CD4-positive, alpha-beta memory T cell (primary cell): ENCODE results near the gene PRKAB1. TPM values are rescaled to one million over a fixed set of nuclear protein-coding genes. Genes with fewer than 3 reads are reported as not detected.
A peak's percentile ranks its signal among the peaks of the same experiment; 100 is the strongest.
"Not testable (repeated sequence)": the region's sequence is repeated elsewhere in the genome, so short reads cannot be mapped to it uniquely, and the experiment has no call there.

ENCODE experiments used
- CTCF ChIA-PET: fragments of 350-600 bp; sonication (Branson Sonifier 250); formaldehyde crosslinking; loops from one replicate; lab custom pipeline; 2021; ENCODE audit warnings: inconsistent platforms; ENCODE audit not compliant: partially characterized antibody; lab: Charles Lee
- POLR2A ChIA-PET: fragments of 350-600 bp; sonication (Branson Sonifier 250); formaldehyde crosslinking; loops from one replicate; lab custom pipeline; 2021; ENCODE audit not compliant: partially characterized antibody; lab: Charles Lee
- DNase-seq, 5 donors: peaks; one replicate each; pipeline versions ENCODE4 v3.0.0 to v3.0.0-alpha.2; 2020 to 2022; ENCODE audit warnings: mixed read lengths in 1 of 5
- H3K27ac ChIP-seq: one replicate; pipeline ENCODE4 v1.7.0; 2013; ENCODE audit warnings: low read depth, low read length
- H3K27me3 ChIP-seq: 2 replicates; pipeline ENCODE4 v1.7.0; 2013; ENCODE audit warnings: mild to moderate bottlenecking, low read length, moderate library complexity; ENCODE audit not compliant: insufficient read depth
- H3K36me3 ChIP-seq: 2 replicates; pipeline ENCODE4 v1.7.0; 2013; ENCODE audit warnings: mild to moderate bottlenecking, low read length, moderate library complexity; ENCODE audit not compliant: insufficient read depth
- H3K4me1 ChIP-seq: 2 replicates; pipeline ENCODE4 v1.7.0; 2013; ENCODE audit warnings: mild to moderate bottlenecking, low read length, moderate library complexity; ENCODE audit not compliant: insufficient read depth
- H3K4me3 ChIP-seq, 2 donors: one replicate each; pipeline ENCODE4 v1.7.0; 2013; ENCODE audit warnings: low read length in 2 of 2, mild to moderate bottlenecking in 1 of 2
- H3K9me3 ChIP-seq, 2 donors: one replicate each; pipeline ENCODE4 v1.7.0; 2013; ENCODE audit warnings: low read length in 2 of 2, control low read depth in 1 of 2; ENCODE audit not compliant: control insufficient read depth in 1 of 2
- H3K27ac Mint-ChIP-seq, 7 donors: one replicate each; pipeline ENCODE4 v1.8.0; 2020 to 2021; ENCODE audit warnings: mixed read lengths in 7 of 7, mild to moderate bottlenecking in 6 of 7, inconsistent platforms in 3 of 7, moderate library complexity in 3 of 7
- H3K27me3 Mint-ChIP-seq, 2 donors: one replicate each; pipeline ENCODE4 v1.8.0; 2020 to 2021; ENCODE audit warnings: mixed read lengths in 2 of 2
- H3K36me3 Mint-ChIP-seq, 2 donors: one replicate each; pipeline ENCODE4 v1.8.0; 2020 to 2021; ENCODE audit warnings: mixed read lengths in 2 of 2, inconsistent platforms in 1 of 2, mild to moderate bottlenecking in 1 of 2
- H3K4me1 Mint-ChIP-seq, 4 donors: one replicate each; pipeline ENCODE4 v1.8.0; 2020 to 2021; ENCODE audit warnings: mixed read lengths in 4 of 4, mild to moderate bottlenecking in 1 of 4
- H3K4me3 Mint-ChIP-seq, 8 donors: one replicate each; pipeline ENCODE4 v1.8.0; 2020 to 2021; ENCODE audit warnings: mixed read lengths in 8 of 8, mild to moderate bottlenecking in 7 of 8, moderate library complexity in 6 of 8, inconsistent platforms in 3 of 8
- H3K9me3 Mint-ChIP-seq, 8 donors: one replicate each; pipeline ENCODE4 v1.8.0; 2020 to 2021; ENCODE audit warnings: mixed read lengths in 8 of 8, mild to moderate bottlenecking in 5 of 8, inconsistent platforms in 3 of 8, moderate library complexity in 1 of 8
- intact Hi-C: fragments of 100-400 bp; cut with micrococcal nuclease; formaldehyde crosslinking; loops from one replicate; pipeline ENCODE4 v1.15.1; 2023
- polyA plus RNA-seq, 2 donors: library from polyadenylated mRNA; unstranded; fragments of 300-500 nt; fragmentation: Illumina TruSeq; gene quantifications; one replicate each; pipeline ENCODE4 v1.2.3, GENCODE V29; 2021
- total RNA-seq, 2 experiments: library from RNA; stranded (reverse); gene quantifications; one replicate each; pipeline ENCODE4 v1.2.3, GENCODE V29; 2021

Gene PRKAB1
- total and polyA plus RNA-seq, 4 experiments from 2014 or later: 41.7 to 59.3 (median 45.5) TPM

DNA sequence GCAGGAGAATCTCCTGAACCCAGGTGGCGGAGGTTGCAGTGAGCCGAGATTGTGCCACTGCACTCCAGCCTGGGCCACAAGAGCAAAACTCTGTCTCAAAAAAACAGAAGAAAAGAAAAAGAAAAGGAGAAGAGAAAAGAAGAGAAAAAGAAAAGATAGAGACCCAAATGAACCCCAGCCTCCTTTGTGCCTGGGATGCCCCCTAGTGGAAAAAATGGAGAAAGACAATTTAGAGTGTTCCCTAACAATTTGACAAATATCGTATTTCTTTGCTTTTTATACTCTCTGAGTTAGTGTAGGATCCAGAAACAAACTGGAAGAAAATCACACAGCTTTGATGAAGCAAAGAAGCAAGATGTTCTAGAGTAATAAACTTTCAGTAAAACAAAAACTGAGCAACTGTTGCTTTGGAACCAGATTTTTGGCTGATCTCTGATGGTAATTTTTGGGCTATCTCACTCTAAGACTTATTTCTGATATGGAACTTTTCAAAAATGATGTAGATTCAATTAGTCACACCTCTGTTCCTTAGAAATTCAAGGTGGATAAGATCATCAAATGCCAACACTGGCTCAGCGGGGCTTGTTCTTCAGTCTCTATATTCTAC, 18.6 kb upstream of the PRKAB1 start:
- no peaks in the 10 kb centered on the region for H3K27me3 ChIP-seq
- H3K36me3 ChIP-seq: no peaks in the 10 kb centered on the region
- Mint-ChIP-seq H3K4me3 (no peak overlapping the region), H3K27ac (no peak overlapping the region), H3K36me3 (peaks cover 4% of the 10 kb centered on the region in 2 donors), H3K9me3 (peaks cover 0 to 24% (median 18%) of the 10 kb centered on the region in 8 donors), H3K27me3 (peaks cover 5 to 6% of the 10 kb centered on the region in 2 donors), H3K4me1 (no peaks in the 10 kb centered on the region)
- DNase-seq: peak in 1 of 5 donors; percentile 11
- peaks cover 0 to 6% of the 10 kb centered on the region in 2 donors for H3K9me3 ChIP-seq
- H3K4me3 ChIP-seq: no peak overlapping the region
- ChIA-PET POLR2A (no interaction called here), CTCF (interaction anchor here (0.7 to 3.2 kb wide), 6 partner anchors 9 to 1466 kb away, joined by 3 to 22 read pairs (median 7); partner anchors contain the start of gene PRKAB1)
- intact Hi-C loops: no loop called here
- no peaks in the 10 kb centered on the region for H3K4me1 ChIP-seq
- no peak overlapping the region for H3K27ac ChIP-seq

DNA sequence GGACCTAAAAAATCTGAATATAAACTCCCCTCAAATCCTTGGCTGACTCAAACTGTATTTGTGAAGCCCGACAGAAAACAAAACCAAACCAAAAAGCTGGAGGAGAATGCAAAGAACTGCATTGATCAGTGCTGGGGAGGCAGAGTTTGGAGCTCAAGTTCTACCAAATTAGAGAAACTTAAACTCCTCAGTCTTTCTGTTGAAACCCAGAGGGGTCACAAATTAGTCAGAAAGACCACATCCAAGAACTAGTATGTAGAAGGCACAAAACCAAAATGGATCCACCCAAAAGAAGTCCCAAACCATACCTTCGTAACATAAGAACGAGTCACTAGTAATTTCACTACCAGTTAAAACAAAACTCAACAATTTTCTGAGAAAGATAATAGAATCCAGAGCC, 15.3 kb upstream of the PRKAB1 start:
- Histone ChIP-seq H3K4me1 (no peaks in the 10 kb centered on the region), H3K4me3 (no peak overlapping the region), H3K27me3 (no peaks in the 10 kb centered on the region), H3K36me3 (no peaks in the 10 kb centered on the region), H3K9me3 (peaks cover 0 to 6% of the 10 kb centered on the region in 2 donors), H3K27ac (no peak overlapping the region)
- H3K27me3 Mint-ChIP-seq: peaks cover 2 to 4% of the 10 kb centered on the region in 2 donors
- DNase-seq: no peak
- no peaks in the 10 kb centered on the region for H3K4me1 Mint-ChIP-seq
- H3K36me3 Mint-ChIP-seq: peaks cover 4% of the 10 kb centered on the region in 2 donors
- CTCF ChIA-PET: interaction anchor here (1.3 to 1.8 kb wide), 4 partner anchors 8 to 13 kb away, joined by 4 to 6 read pairs (median 4); no protein-coding TSS in a partner anchor
- POLR2A ChIA-PET: no interaction called here
- no peak overlapping the region for H3K4me3 Mint-ChIP-seq
- peak overlapping the region in 1 of 7 donors; percentile 36 for H3K27ac Mint-ChIP-seq
- peaks cover 0 to 27% (median 19%) of the 10 kb centered on the region in 8 donors for H3K9me3 Mint-ChIP-seq
- intact Hi-C loops: loop anchor here (10.0 kb wide), 1 partner anchor 208 kb away; no protein-coding TSS in a partner anchor

DNA sequence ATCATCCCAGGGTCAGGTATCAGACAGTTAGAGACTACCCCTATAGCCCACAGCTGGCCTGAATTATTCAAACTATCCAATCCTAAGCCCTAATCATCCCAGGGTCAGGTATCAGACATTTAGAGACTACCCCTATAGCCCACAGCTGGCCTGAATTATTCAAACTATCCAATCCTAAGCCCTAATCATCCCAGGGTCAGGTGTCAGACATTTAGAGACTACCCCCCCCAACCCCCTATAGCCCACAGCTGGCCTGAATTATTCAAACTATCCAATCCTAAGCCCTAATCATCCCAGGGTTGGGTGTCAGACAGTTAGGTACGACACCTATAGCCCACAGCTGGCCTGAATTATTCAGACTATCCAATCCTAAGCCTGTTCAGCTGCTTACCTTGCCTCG, 10.9 kb upstream of the PRKAB1 start:
- intact Hi-C loops: loop anchor here (10.0 kb wide), 1 partner anchor 212 kb away; no protein-coding TSS in a partner anchor
- CTCF ChIA-PET: interaction anchor here (1.5 to 3.1 kb wide), 3 partner anchors 8 to 11 kb away, joined by 4 to 22 read pairs (median 8); partner anchors contain the start of gene PRKAB1
- not testable (repeated sequence) for H3K27ac Mint-ChIP-seq

DNA sequence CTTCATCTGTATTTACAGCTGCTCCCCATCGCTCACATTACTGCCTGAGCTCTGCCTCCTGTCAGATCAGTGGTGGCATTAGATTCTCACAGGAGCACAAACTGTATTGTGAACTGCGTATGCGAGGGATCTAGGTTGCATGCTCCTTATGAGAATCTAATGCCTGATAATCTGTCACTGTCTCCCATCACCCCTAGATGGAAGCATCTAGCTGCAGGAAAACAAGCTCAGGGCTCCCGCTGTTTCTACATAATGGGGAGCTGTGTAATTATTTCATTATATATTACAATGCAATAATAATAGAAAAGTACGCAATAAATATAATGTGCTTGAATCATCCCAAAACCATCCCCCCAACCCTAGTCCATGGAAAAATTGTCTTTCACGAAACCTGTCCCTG, 9.8 kb upstream of the PRKAB1 start:
- not testable (repeated sequence) for H3K27ac Mint-ChIP-seq

More for the DNA sequence above, 10.9 kb upstream of the PRKAB1 start:
- H3K4me3 Mint-ChIP-seq, H3K4me1 ChIP-seq, H3K36me3 Mint-ChIP-seq, H3K9me3 ChIP-seq, H3K27me3 Mint-ChIP-seq, H3K27me3 ChIP-seq, POLR2A ChIA-PET, H3K27ac ChIP-seq, H3K4me3 ChIP-seq, H3K36me3 ChIP-seq, DNase-seq: not testable (repeated sequence)
- Mint-ChIP-seq H3K9me3 (peaks cover 0 to 25% (median 19%) of the 10 kb centered on the region in 8 donors), H3K4me1 (peaks cover 3 to 12% (median 4%) of the 10 kb centered on the region in 4 donors)

DNA sequence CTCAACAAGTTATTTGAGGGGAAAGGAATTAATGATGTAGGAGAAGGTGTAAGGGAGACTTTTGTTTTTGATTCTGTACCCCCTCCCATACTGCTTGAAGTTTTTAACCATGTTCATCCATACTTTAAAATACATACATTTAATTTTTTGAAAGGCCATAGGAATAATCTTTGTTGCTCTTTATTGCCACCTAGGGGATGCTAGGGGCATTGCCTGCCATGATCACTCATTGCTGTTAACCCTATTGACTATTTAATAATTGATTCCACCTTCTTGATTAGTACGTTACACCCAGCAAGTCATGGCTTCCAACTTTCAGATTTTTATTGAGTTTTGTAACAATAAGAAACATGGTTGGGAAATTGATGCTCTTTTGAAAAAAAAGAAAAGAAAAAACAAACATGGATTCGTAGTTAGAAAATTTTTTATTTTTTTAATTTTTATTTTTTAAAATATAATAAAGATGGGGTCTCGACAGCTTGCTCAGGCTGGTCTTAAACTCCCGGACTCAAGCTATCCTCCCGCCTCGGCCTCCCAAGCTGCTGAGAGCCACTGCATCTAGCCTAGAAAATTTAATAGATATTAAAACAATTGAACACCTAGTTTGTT, 8.5 kb upstream of the PRKAB1 start:
- peaks cover 5% of the 10 kb centered on the region for H3K4me1 ChIP-seq
- no peaks in the 10 kb centered on the region for H3K36me3 Mint-ChIP-seq
- H3K4me3 Mint-ChIP-seq: no peak overlapping the region
- intact Hi-C loops: loop anchor here (10.0 kb wide), 1 partner anchor 215 kb away; no protein-coding TSS in a partner anchor
- H3K27ac ChIP-seq: no peak overlapping the region
- ChIA-PET CTCF (interaction anchor here (1.2 to 3.1 kb wide), 6 partner anchors 9 to 243 kb away, joined by 3 to 22 read pairs (median 6); partner anchors contain the start of gene PRKAB1), POLR2A (interaction anchor here (0.8 kb wide), 1 partner anchor 8 kb away, joined by 3 read pairs; no protein-coding TSS in a partner anchor)
- DNase-seq: peak; percentile 48 to 61 (median 51)
- H3K27ac Mint-ChIP-seq: no peak overlapping the region
- peaks cover 3 to 12% (median 4%) of the 10 kb centered on the region in 4 donors for H3K4me1 Mint-ChIP-seq
- H3K9me3 Mint-ChIP-seq: peaks cover 0 to 2% (median 0%) of the 10 kb centered on the region in 8 donors
- H3K36me3 ChIP-seq: no peaks in the 10 kb centered on the region
- no peak overlapping the region for H3K4me3 ChIP-seq
- H3K9me3 ChIP-seq: no peaks in the 10 kb centered on the region
- no peaks in the 10 kb centered on the region for H3K27me3 Mint-ChIP-seq
- no peaks in the 10 kb centered on the region for H3K27me3 ChIP-seq

More for the DNA sequence above, 9.8 kb upstream of the PRKAB1 start:
- H3K27me3 Mint-ChIP-seq, H3K4me3 Mint-ChIP-seq, H3K9me3 ChIP-seq, POLR2A ChIA-PET, H3K27ac ChIP-seq, H3K36me3 ChIP-seq, H3K36me3 Mint-ChIP-seq, H3K4me1 ChIP-seq, DNase-seq, H3K4me3 ChIP-seq, H3K27me3 ChIP-seq: not testable (repeated sequence)
- peaks cover 3 to 12% (median 4%) of the 10 kb centered on the region in 4 donors for H3K4me1 Mint-ChIP-seq
- CTCF ChIA-PET: interaction anchor here (1.2 to 3.1 kb wide), 5 partner anchors 10 to 65 kb away, joined by 3 to 22 read pairs (median 6); partner anchors contain the start of gene PRKAB1
- H3K9me3 Mint-ChIP-seq: peaks cover 0 to 14% (median 8%) of the 10 kb centered on the region in 8 donors
- intact Hi-C loops: loop anchor here (10.0 kb wide), 1 partner anchor 213 kb away; no protein-coding TSS in a partner anchor

DNA sequence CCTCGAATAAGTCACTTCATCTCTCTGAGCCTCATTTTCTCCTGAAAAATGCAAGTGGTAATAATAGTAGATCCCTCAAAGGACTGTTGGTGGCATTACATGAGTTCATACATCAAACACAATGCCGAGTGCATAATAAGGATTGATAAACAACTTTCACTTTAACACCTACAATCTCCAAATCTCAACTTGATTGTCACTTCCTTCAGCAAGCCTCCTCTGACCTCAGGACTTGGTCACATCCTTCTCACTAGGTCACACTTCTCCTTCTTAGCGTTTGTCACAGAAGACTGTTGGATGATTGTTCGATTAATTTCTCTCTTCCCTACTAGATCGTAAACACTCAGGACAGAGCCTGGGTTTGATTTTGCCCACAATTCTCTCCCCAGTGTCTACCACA, 7.9 kb upstream of the PRKAB1 start:
- Mint-ChIP-seq H3K9me3 (no peaks in the 10 kb centered on the region), H3K36me3 (no peaks in the 10 kb centered on the region), H3K27ac (peak overlapping the region in 3 of 7 donors; percentile 24 to 88 (median 45)), H3K4me1 (peaks cover 3 to 12% (median 4%) of the 10 kb centered on the region in 4 donors), H3K4me3 (peak overlapping the region in 2 of 8 donors; percentile 21 to 76), H3K27me3 (no peaks in the 10 kb centered on the region)
- peak in 2 of 5 donors; percentile 12 to 27 for DNase-seq
- H3K9me3 ChIP-seq: no peaks in the 10 kb centered on the region
- H3K4me1 ChIP-seq: peaks cover 5% of the 10 kb centered on the region
- intact Hi-C loops: loop anchor here (10.0 kb wide), 2 partner anchors 1025 to 1255 kb away; partner anchors contain the start of gene MLEC
- no peaks in the 10 kb centered on the region for H3K36me3 ChIP-seq
- no peaks in the 10 kb centered on the region for H3K27me3 ChIP-seq
- ChIA-PET CTCF (interaction anchor here (1.2 to 3.1 kb wide), 3 partner anchors 8 to 242 kb away, joined by 3 to 22 read pairs (median 15); partner anchors contain the start of gene PRKAB1), POLR2A (no interaction called here)
- H3K4me3 ChIP-seq: no peak overlapping the region
- H3K27ac ChIP-seq: no peak overlapping the region
